H1 (cell line): ENCODE data around the gene CENPA. TPM values are rescaled to one million over a fixed set of nuclear protein-coding genes. Genes with fewer than 3 reads are reported as not detected.

Experiments
- CTCF ChIA-PET: fragments of 300-600 bp; sonication (Branson Sonifier 250); formaldehyde crosslinking; loops from one replicate; lab custom pipeline; 2021; ENCODE audit not compliant: partially characterized antibody; lab: Charles Lee
- POLR2A ChIA-PET: fragments of 300-600 bp; sonication (Branson Sonifier 250); formaldehyde crosslinking; loops from one replicate; lab custom pipeline; 2021; ENCODE audit warnings: inconsistent platforms; ENCODE audit not compliant: partially characterized antibody; lab: Charles Lee
- DNase-seq, 2 experiments: peaks; one replicate each; pipeline versions ENCODE4 v3.0.0 to v3.0.0-alpha.2; 2010 to 2022; ENCODE audit warnings: low spot score in 2 of 2, low read depth in 1 of 2, mixed read lengths in 1 of 2
- FAIRE-seq: peaks from 2 replicates; lab custom pipeline; 2011; peaks lifted over from hg19 to GRCh38; lab: Jason Lieb, UNC
- H2AFZ ChIP-seq: 2 replicates; pipeline ENCODE4 v1.8.1; 2012; ENCODE audit warnings: low read length, inconsistent platforms
- H2AK5ac ChIP-seq: 2 replicates; pipeline ENCODE4 v1.6.1; 2013; ENCODE audit warnings: low read depth, low read length
- H2BK120ac ChIP-seq: replicated peaks from 2 replicates; pipeline ENCODE3; 2013; ENCODE audit warnings: low read depth, low read length, inconsistent platforms
- H2BK12ac ChIP-seq: 2 replicates; pipeline ENCODE4 v1.6.1; 2013; ENCODE audit warnings: low read depth, low read length
- H2BK15ac ChIP-seq: 2 replicates; pipeline ENCODE4 v1.6.1; 2013; ENCODE audit warnings: low read length
- H2BK20ac ChIP-seq: 2 replicates; pipeline ENCODE4 v1.6.1; 2013; ENCODE audit warnings: low read length
- H2BK5ac ChIP-seq: 2 replicates; pipeline ENCODE4 v1.6.1; 2013; ENCODE audit warnings: low read depth, low read length
- H3K14ac ChIP-seq: 2 replicates; pipeline ENCODE4 v1.6.1; 2013; ENCODE audit warnings: inconsistent platforms; ENCODE audit not compliant: insufficient read length
- H3K18ac ChIP-seq: 2 replicates; pipeline ENCODE4 v1.6.1; 2013; ENCODE audit warnings: low read length; ENCODE audit errors: extremely low read depth
- H3K23ac ChIP-seq: 2 replicates; pipeline ENCODE4 v1.6.1; 2013; ENCODE audit warnings: inconsistent platforms; ENCODE audit not compliant: insufficient read length
- H3K23me2 ChIP-seq: 2 replicates; pipeline ENCODE4 v1.6.1; 2013; ENCODE audit warnings: low read depth, low read length
- H3K27ac ChIP-seq: 2 replicates; pipeline ENCODE4 v1.6.1; 2011; ENCODE audit warnings: low read depth, low read length, inconsistent platforms
- H3K27me3 ChIP-seq, 4 experiments: replicated peaks in 1 of 4; 1 replicate in 1 of 4; 2 replicates in 3 of 4; pipeline versions ENCODE4 v1.6.1 to v1.8.1; 2011 to 2013; ENCODE audit warnings: low read length in 3 of 4, mild to moderate bottlenecking in 3 of 4, inconsistent platforms in 2 of 4, mixed read lengths in 2 of 4, moderate library complexity in 1 of 4; ENCODE audit not compliant: control insufficient read depth in 3 of 4, insufficient read depth in 3 of 4; ENCODE audit errors: extremely low read depth in 1 of 4
- H3K36me3 ChIP-seq, 4 experiments: 2 replicates each; pipeline versions ENCODE4 v1.6.1 to v1.8.1; 2011 to 2013; ENCODE audit warnings: mild to moderate bottlenecking in 4 of 4, low read length in 3 of 4, moderate library complexity in 2 of 4, control low read depth in 1 of 4, inconsistent platforms in 1 of 4; ENCODE audit not compliant: insufficient read depth in 4 of 4, control insufficient read depth in 2 of 4
- H3K4ac ChIP-seq: replicated peaks from 2 replicates; pipeline ENCODE3; 2013; ENCODE audit warnings: low read length, low read depth, mixed read lengths, inconsistent platforms; ENCODE audit not compliant: insufficient read length
- H3K4me1 ChIP-seq, 4 experiments: replicated peaks in 1 of 4; 1 replicate in 1 of 4; 2 replicates in 3 of 4; pipeline versions ENCODE4 v1.6.1 to v1.8.1; 2011 to 2013; ENCODE audit warnings: low read length in 3 of 4, inconsistent platforms in 2 of 4, mixed read lengths in 1 of 4; ENCODE audit not compliant: insufficient read depth in 4 of 4, control insufficient read depth in 3 of 4
- H3K4me2 ChIP-seq, 2 experiments: 2 replicates each; pipeline versions ENCODE4 v1.6.1 to v1.8.1; 2011 to 2013; ENCODE audit warnings: low read depth in 2 of 2, low read length in 2 of 2, control low read depth in 1 of 2, inconsistent platforms in 1 of 2, mild to moderate bottlenecking in 1 of 2; ENCODE audit not compliant: insufficient read depth in 1 of 2
- H3K4me3 ChIP-seq, 4 experiments: fragments of 200-600, 300-600 bp in 1 of 4; sonication (generic), shearing (Covaris generic), sonication (Bioruptor Twin) in 1 of 4; 2 replicates each; pipeline versions ENCODE4 v1.5.1 to v1.8.1; 2011 to 2016; ENCODE audit warnings: low read length in 4 of 4, low read depth in 3 of 4, control low read depth in 2 of 4, inconsistent platforms in 2 of 4, mild to moderate bottlenecking in 2 of 4, mixed read lengths in 1 of 4, moderate library complexity in 1 of 4; ENCODE audit not compliant: insufficient read depth in 2 of 4; ENCODE audit errors: extremely low read depth in 1 of 4
- H3K56ac ChIP-seq: replicated peaks from 2 replicates; pipeline ENCODE3; 2013; ENCODE audit warnings: low read depth, mild to moderate bottlenecking, mixed read lengths, low read length, inconsistent platforms; ENCODE audit not compliant: insufficient read length
- H3K79me1 ChIP-seq: 2 replicates; pipeline ENCODE4 v1.6.1; 2013; ENCODE audit warnings: low read depth, low read length, control low read depth
- H3K79me2 ChIP-seq, 2 experiments: 2 replicates each; pipeline versions ENCODE4 v1.6.1 to v1.8.1; 2012 to 2013; ENCODE audit warnings: low read length in 2 of 2, mild to moderate bottlenecking in 2 of 2, inconsistent platforms in 1 of 2; ENCODE audit not compliant: insufficient read depth in 2 of 2, control insufficient read depth in 1 of 2
- H3K9ac ChIP-seq, 4 experiments: replicated peaks in 1 of 4; 1 replicate in 1 of 4; 2 replicates in 3 of 4; pipeline versions ENCODE4 v1.6.1 to v1.8.1; 2011 to 2013; ENCODE audit warnings: low read depth in 3 of 4, low read length in 3 of 4, control low read depth in 2 of 4, mild to moderate bottlenecking in 2 of 4, moderate library complexity in 2 of 4, inconsistent platforms in 1 of 4; ENCODE audit errors: extremely low read depth in 1 of 4
- H3K9me3 ChIP-seq, 2 experiments: 2 replicates each; pipeline versions ENCODE4 v1.6.1 to v1.8.1; 2012 to 2013; ENCODE audit warnings: mild to moderate bottlenecking in 2 of 2, moderate library complexity in 2 of 2, control low read depth in 1 of 2, inconsistent platforms in 1 of 2, low read depth in 1 of 2, low read length in 1 of 2, mixed read lengths in 1 of 2; ENCODE audit not compliant: insufficient read depth in 2 of 2
- H4K20me1 ChIP-seq, 2 experiments: replicated peaks in 1 of 2; 2 replicates each; pipeline versions ENCODE3 to v1.8.1; 2011 to 2013; ENCODE audit warnings: inconsistent platforms in 2 of 2, low read length in 2 of 2, mild to moderate bottlenecking in 1 of 2; ENCODE audit not compliant: insufficient read depth in 2 of 2, control insufficient read depth in 1 of 2
- H4K5ac ChIP-seq: 2 replicates; pipeline ENCODE4 v1.6.1; 2013; ENCODE audit warnings: low read length, low read depth, mixed read lengths, inconsistent platforms; ENCODE audit not compliant: insufficient read length
- H4K8ac ChIP-seq: 2 replicates; pipeline ENCODE4 v1.8.0; 2013; ENCODE audit warnings: mild to moderate bottlenecking, moderate library complexity, low read length, inconsistent platforms; ENCODE audit not compliant: insufficient read depth; ENCODE audit errors: extremely low read depth
- H4K91ac ChIP-seq: replicated peaks from 2 replicates; pipeline ENCODE3; 2013; ENCODE audit warnings: low read length, mixed read lengths, inconsistent platforms; ENCODE audit not compliant: insufficient read length
- CBX5 ChIP-seq: fragments of 300-800, 300-1000 bp; sonication (generic); IDR thresholded peaks from 2 replicates; pipeline ENCODE4 v1.7.1; 2016; ENCODE audit warnings: antibody characterized with exemption, low read length, low read depth
- GTF2F1 ChIP-seq: IDR thresholded peaks from 2 replicates; pipeline ENCODE4 v1.6.1; 2012; ENCODE audit warnings: low read depth, low read length, improper control_type of control experiment, borderline replicate concordance
- HDAC2 ChIP-seq, 2 experiments: fragments of 300-600 bp in 1 of 2; sonication (generic) in 1 of 2; IDR thresholded peaks; 2 replicates each; pipeline ENCODE4 v1.6.1; 2011 to 2012; ENCODE audit warnings: low read depth in 2 of 2, low read length in 2 of 2, mild to moderate bottlenecking in 2 of 2, moderate library complexity in 2 of 2, borderline replicate concordance in 1 of 2, inconsistent platforms in 1 of 2
- KDM4A ChIP-seq: IDR thresholded peaks from one replicate; pipeline ENCODE4 v1.7.1; 2012; ENCODE audit warnings: low read depth, mild to moderate bottlenecking, moderate library complexity, low read length, inconsistent platforms; ENCODE audit not compliant: severe bottlenecking
- SAP30 ChIP-seq: fragments of 300-600 bp; sonication (generic); IDR thresholded peaks from 2 replicates; pipeline ENCODE4 v1.7.1; 2012; ENCODE audit warnings: low read length, moderate library complexity, mild to moderate bottlenecking, inconsistent platforms; ENCODE audit not compliant: insufficient read depth, insufficient replicate concordance
- SP1 ChIP-seq: IDR thresholded peaks from 2 replicates; pipeline ENCODE4 v1.6.1; 2011; ENCODE audit warnings: low read depth, low read length
- SUZ12 ChIP-seq: fragments of 200-600 bp; sonication (generic); IDR thresholded peaks from 2 replicates; pipeline ENCODE4 v1.6.1; 2012; ENCODE audit warnings: mild to moderate bottlenecking, inconsistent platforms, low read length, moderate library complexity, mixed read lengths
- YY1 ChIP-seq: IDR thresholded peaks from 2 replicates; pipeline ENCODE4 v1.6.1; 2011; ENCODE audit warnings: low read depth, mild to moderate bottlenecking, low read length
- WGBS, 2 experiments: shearing (Covaris generic) in 1 of 2; methylation state at CpG; one replicate each; pipeline versions ENCODE4 v1.1.6 to v1.1.7; 2013 to 2015; ENCODE audit warnings: low lambda C conversion rate in 2 of 2, mixed read lengths in 2 of 2, inconsistent platforms in 1 of 2, low coverage in 1 of 2, missing lambda C conversion rate in 1 of 2; ENCODE audit not compliant: insufficient replicate concordance in 2 of 2, insufficient coverage in 1 of 2, insufficient read length in 1 of 2; ENCODE audit errors: extremely low coverage in 1 of 2, missing lambda C conversion rate in 1 of 2; 5-methylcytosine and 5-hydroxymethylcytosine counted together
- polyA plus RNA-seq, 7 experiments: library from polyadenylated mRNA; depleted of rRNA in 3 of 7; stranded (reverse) in 5 of 7; unstranded in 2 of 7; fragments of >200 nt in 5 of 7; fragments of 200-250 nt in 2 of 7; gene quantifications; 1 replicate in 5 of 7; 2 replicates in 1 of 7; 4 replicates in 1 of 7; pipeline versions ENCODE4 v1.2.1 to v1.2.3, GENCODE V29; 2011 to 2013; ENCODE audit warnings: missing spikeins in 2 of 7, mixed read lengths in 2 of 7
- total RNA-seq: library from RNA; stranded (reverse); fragmentation: NEBNext Ultra II Directional; extraction: Animal tissue kit (Norgen Biotek cat#: 25700); gene quantifications from 2 replicates; pipeline ENCODE4 v1.2.1, GENCODE V29; 2021

The CENPA gene
- total and polyA plus RNA-seq, 2 of the 8 experiments (the other 6 are each of a cell fraction or from before 2014, with no cell fraction given) = 19.4 to 30.9 TPM

DNA sequence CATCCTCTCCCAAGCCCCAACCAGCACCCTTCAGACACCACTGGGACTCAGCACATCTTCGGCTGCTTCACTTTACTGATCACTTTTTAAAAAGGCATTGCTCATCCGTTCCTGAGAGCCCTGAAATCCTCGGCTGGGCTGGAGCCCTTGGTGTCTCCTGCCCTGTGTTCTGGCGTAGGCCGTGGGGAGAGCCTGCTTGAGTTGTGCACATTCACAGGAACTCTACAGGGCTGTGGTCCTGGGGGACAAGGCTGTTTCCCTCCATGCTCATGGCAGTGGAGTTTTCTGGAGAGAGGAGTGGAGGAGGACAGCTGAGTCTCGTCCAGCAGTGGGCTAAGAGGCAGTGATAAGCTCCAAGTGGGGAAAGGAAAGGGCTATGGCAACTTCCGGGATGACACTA lies 15.9 kb downstream of the CENPA start:
- no peaks in the 10 kb centered on the region for H3K79me1 ChIP-seq
- H3K23me2 ChIP-seq = no peaks in the 10 kb centered on the region
- H3K4ac ChIP-seq = no peak overlapping the region
- FAIRE-seq = no peak
- H2AK5ac ChIP-seq = no peak overlapping the region
- H3K27me3 ChIP-seq = no peaks in the 10 kb centered on the region
- H2AFZ ChIP-seq = no peak overlapping the region
- DNase-seq = no peak
- H3K23ac ChIP-seq = no peak overlapping the region
- POLR2A ChIA-PET = no interaction called here
- H3K27ac ChIP-seq = no peak overlapping the region
- H4K5ac ChIP-seq = no peak overlapping the region
- no peak overlapping the region for H2BK15ac ChIP-seq
- 95% methylated on average over 7 of the region's 7 CpGs; no CpG with 5 or more reads in 1 of the 2 experiments for WGBS, 2 experiments
- H2BK20ac ChIP-seq = no peak overlapping the region
- no peaks in the 10 kb centered on the region for H4K20me1 ChIP-seq
- no peak overlapping the region for H3K9ac ChIP-seq
- H4K91ac ChIP-seq = no peak overlapping the region
- no peak overlapping the region for H3K18ac ChIP-seq
- H3K14ac ChIP-seq = no peak overlapping the region
- H3K9me3 ChIP-seq = no peaks in the 10 kb centered on the region
- H3K79me2 ChIP-seq = no peaks in the 10 kb centered on the region
- H3K4me1 ChIP-seq = no peaks in the 10 kb centered on the region
- no peak overlapping the region for H2BK5ac ChIP-seq
- H3K56ac ChIP-seq = no peak overlapping the region
- H3K4me3 ChIP-seq = no peak overlapping the region
- H2BK12ac ChIP-seq = no peak overlapping the region
- H3K36me3 ChIP-seq = peaks cover 0 to 9% (median 3%) of the 10 kb centered on the region in 4 experiments; a peak in 3 of 8 replicates
- no peak overlapping the region for H2BK120ac ChIP-seq
- CTCF ChIA-PET = no interaction called here
- H3K4me2 ChIP-seq = no peak overlapping the region
- TF ChIP-seq SUZ12 (no peak), KDM4A (no peak), SP1 (no peak), SAP30 (no peak), YY1 (no peak), GTF2F1 (no peak), CBX5 (no peak), HDAC2 (IDR thresholded peaks at IDR 0.05; ENCODE audit: borderline replicate concordance in 1 of 2, low read depth in 2 of 2, low read length in 2 of 2) (no peak)
- H4K8ac ChIP-seq = no peak overlapping the region
